ENCODE data around the gene TSPAN11. TPM values are rescaled to one million over a fixed set of nuclear protein-coding genes. Genes with fewer than 3 reads are reported as not detected.

The TSPAN11 gene
- total RNA-seq, 1 experiment from 2014 or later = not detected

- in situ Hi-C loops (cut with HindIII; ENCODE audit: low pct_unique_long_range_greater_than_20kb, low sequenced_read_pairs) = no loop called here
- BruUV-seq (replicated peaks) = no TSS peak
- DNase-seq (ENCODE audit: low read depth, low spot score) = no peak
- Histone ChIP-seq H3K4me3 (ENCODE audit: low read depth in 2 of 2, low read length in 2 of 2) (no peak overlapping the region), H3K27ac (ENCODE audit: low read length) (no peak overlapping the region), H3K4me1 (ENCODE audit: control insufficient read depth, insufficient read depth, low read length) (no peaks in the 10 kb centered on the region), H3K9me3 (ENCODE audit: control insufficient read depth, insufficient read depth, low read depth, low read length) (no peaks in the 10 kb centered on the region), H3K27me3 (ENCODE audit: control insufficient read depth, insufficient read depth, low read length) (peaks cover 12% of the 10 kb centered on the region), H3K36me3 (ENCODE audit: control insufficient read depth, insufficient read depth, low read length) (no peaks in the 10 kb centered on the region)
- ChIA-PET POLR2A (no interaction called here), CTCF (no interaction called here)
- ATAC-seq = no peak
- TF ChIP-seq SIN3A (IDR thresholded peaks at IDR 0.05; ENCODE audit: borderline replicate concordance, insufficient read depth, low read depth, low read length) (no peak), POLR2AphosphoS5 (IDR thresholded peaks at IDR 0.05; ENCODE audit: low read depth, low read length) (no peak)
- intact Hi-C loops (cut with micrococcal nuclease; ENCODE audit: unreplicated experiment) = no loop called here
These were observed 25.5 kb downstream of the TSPAN11 start for GRCh38 chr12:30952015-30952414.

GRCh38 chr12:30953257-30953656, 26.7 kb downstream of the TSPAN11 start:
- H3K36me3 ChIP-seq (ENCODE audit: control insufficient read depth, insufficient read depth, low read length) = no peaks in the 10 kb centered on the region
- in situ Hi-C loops (cut with HindIII; ENCODE audit: low pct_unique_long_range_greater_than_20kb, low sequenced_read_pairs) (no loop called here), intact Hi-C loops (cut with micrococcal nuclease; ENCODE audit: unreplicated experiment) (no loop called here)
- no peaks in the 10 kb centered on the region for H3K4me1 ChIP-seq (ENCODE audit: control insufficient read depth, insufficient read depth, low read length)
- no peaks in the 10 kb centered on the region for H3K9me3 ChIP-seq (ENCODE audit: control insufficient read depth, insufficient read depth, low read depth, low read length)
- peaks cover 15% of the 10 kb centered on the region for H3K27me3 ChIP-seq (ENCODE audit: control insufficient read depth, insufficient read depth, low read length)
- POLR2A ChIA-PET = no interaction called here
- no peak overlapping the region for H3K27ac ChIP-seq (ENCODE audit: low read length)
- BruUV-seq (replicated peaks) = no TSS peak
- no peak overlapping the region for H3K4me3 ChIP-seq (ENCODE audit: low read depth in 2 of 2, low read length in 2 of 2)
- ATAC-seq (no peak), DNase-seq (ENCODE audit: low read depth, low spot score) (no peak)
- TF ChIP-seq SIN3A (IDR thresholded peaks at IDR 0.05; ENCODE audit: borderline replicate concordance, insufficient read depth, low read depth, low read length) (no peak), REST (IDR thresholded peaks at IDR 0.05; ENCODE audit: insufficient read depth in 1 of 2, low read depth in 2 of 2, low read length in 1 of 2) (no peak), POLR2AphosphoS5 (IDR thresholded peaks at IDR 0.05; ENCODE audit: low read depth, low read length) (no peak), TCF7L2 (IDR thresholded peaks at IDR 0.05; ENCODE audit: low read depth, low read length) (no peak), CTCF (IDR thresholded peaks at IDR 0.05) (no peak)
- CTCF ChIA-PET = no interaction called here

- ChIA-PET CTCF (no interaction called here), POLR2A (no interaction called here)
- H3K36me3 ChIP-seq (ENCODE audit: control insufficient read depth, insufficient read depth, low read length) = no peaks in the 10 kb centered on the region
- no peak overlapping the region for H3K4me3 ChIP-seq (ENCODE audit: low read depth in 2 of 2, low read length in 2 of 2)
- H3K4me1 ChIP-seq (ENCODE audit: control insufficient read depth, insufficient read depth, low read length) = no peaks in the 10 kb centered on the region
- H3K27ac ChIP-seq (ENCODE audit: low read length) = no peak overlapping the region
- ATAC-seq (no peak), DNase-seq (ENCODE audit: low read depth, low spot score) (no peak)
- BruUV-seq (replicated peaks) = no TSS peak
- intact Hi-C loops (cut with micrococcal nuclease; ENCODE audit: unreplicated experiment) (no loop called here), in situ Hi-C loops (cut with HindIII; ENCODE audit: low pct_unique_long_range_greater_than_20kb, low sequenced_read_pairs) (no loop called here)
- peaks cover 15% of the 10 kb centered on the region for H3K27me3 ChIP-seq (ENCODE audit: control insufficient read depth, insufficient read depth, low read length)
- TF ChIP-seq REST (IDR thresholded peaks at IDR 0.05; ENCODE audit: insufficient read depth in 1 of 2, low read depth in 2 of 2, low read length in 1 of 2) (no peak), CTCF (IDR thresholded peaks at IDR 0.05) (no peak), POLR2AphosphoS5 (IDR thresholded peaks at IDR 0.05; ENCODE audit: low read depth, low read length) (no peak)
- H3K9me3 ChIP-seq (ENCODE audit: control insufficient read depth, insufficient read depth, low read depth, low read length) = no peaks in the 10 kb centered on the region
These were observed 27.6 kb downstream of the TSPAN11 start for GRCh38 chr12:30953951-30954751.
